Activated T-cell treated with anti-CD3 and anti-CD28 coated beads for 4 hours (primary cell): ENCODE measurements around the gene FSD2.

Experiments used
- DNase-seq: peaks from one replicate; pipeline ENCODE4 v3.0.0-alpha.2; 2020

Gene FSD2

GRCh38 chr15:82805994-82806406, at the start of gene FSD2:
Gene FSD2, minus strand, starts transcription at chr15:82806069. Its CDS starts 18,679 bp downstream, at chr15:82787390.
- DNase-seq, result no peak

DNA sequence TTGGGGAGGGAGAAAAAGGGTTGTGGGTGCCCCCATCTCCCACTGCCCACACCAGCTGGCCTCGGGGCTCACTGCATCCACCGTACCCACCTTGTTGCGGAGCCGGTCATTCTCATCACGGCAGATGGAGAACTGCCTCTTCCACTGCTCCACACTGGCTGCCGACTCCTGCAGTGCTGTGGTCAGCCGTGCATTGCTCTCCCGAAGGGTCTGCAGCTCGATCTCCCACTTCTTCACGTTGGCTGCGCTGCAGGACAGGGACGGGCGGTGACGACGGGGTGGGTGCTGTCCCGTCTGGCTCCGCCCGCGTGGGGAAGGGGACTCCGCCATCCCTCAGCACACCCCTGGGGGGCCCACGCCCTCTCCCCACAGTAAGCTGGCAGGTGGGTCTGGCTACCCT, 48.7 kb upstream of the FSD2 start:
- no peak for DNase-seq

DNA sequence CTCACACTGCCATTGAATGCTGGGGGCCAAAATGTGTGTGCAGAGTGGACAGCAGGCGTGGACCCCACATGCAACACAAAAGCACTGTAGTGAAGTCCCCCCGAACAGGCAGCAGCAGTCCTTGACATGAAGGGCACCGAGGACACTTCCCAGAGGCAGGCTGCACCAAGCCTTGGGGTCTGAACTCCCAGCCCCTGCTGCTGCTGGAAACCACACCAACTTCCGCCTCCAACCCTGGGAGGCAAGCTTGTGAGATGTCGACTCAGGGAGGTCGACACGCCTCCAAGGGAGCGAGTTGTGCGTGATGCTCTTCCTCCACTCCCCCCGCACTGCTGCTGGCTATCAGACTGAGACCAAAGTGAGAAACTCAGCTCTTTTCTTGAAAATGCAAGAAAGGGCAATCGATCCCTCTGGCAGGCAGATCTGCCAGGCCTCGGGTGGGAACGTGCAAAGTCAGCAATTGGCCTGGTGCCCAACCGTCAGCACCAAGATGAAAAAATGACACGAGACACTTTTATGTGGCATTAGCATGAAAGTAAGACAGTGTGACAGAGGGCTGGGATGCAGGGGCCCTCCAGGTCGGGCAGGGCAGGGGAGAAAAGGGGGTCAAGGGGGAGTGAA, 47.2 kb upstream of the FSD2 start:
- DNase-seq, result no peak

DNA sequence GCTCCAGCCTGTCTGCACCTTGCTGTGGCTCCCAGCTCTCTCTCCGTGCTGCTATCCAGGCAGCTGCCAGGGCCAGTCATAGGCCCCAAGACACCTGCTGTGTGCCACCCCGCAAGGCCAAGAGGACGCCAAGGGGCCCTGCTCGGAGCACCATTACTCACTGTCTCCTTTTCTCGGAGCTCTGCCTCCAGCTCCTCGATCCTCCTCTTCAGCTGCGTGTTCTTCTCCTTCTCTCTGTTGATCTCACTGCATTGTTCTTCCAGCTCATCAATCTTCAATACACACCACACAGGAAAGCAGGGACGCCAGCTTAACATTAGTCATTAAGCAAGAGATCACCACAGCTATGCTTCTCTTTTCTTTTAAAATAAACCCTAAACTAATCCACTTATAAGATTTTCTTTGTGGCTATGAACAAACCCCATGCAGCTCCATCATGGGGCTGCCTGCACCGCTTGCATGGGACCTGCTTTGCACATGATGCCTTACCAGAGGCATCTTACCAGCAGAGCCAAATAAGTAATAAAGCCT, 46.2 kb upstream of the FSD2 start:
- DNase-seq, result no peak

DNA sequence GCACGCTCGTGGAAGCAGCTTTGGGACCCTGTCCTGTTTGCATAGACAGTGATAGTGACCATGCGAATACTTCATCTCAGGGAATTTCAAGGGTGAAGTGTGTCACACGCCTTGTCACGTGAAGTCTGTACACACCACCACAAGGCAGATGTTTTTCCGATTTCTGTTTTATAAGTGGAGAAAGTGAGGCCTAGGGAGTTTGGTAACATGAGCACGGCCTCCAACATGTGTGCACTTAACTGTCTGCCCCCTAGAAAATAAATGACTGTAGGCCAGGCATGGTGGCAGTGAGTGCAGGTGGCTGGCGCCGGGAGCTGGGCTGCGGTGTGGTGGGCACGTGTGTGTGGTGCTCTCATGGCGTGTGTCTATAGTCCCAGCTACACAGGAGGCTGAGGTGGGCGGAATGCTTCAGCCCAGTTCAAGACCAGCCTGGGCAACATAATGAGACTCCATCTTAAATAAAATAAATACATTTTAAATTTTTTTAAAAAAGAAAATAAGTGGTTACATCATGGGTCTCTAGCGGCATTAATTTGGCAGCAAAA, 45.5 kb upstream of the FSD2 start:
- DNase-seq, result no peak

DNA sequence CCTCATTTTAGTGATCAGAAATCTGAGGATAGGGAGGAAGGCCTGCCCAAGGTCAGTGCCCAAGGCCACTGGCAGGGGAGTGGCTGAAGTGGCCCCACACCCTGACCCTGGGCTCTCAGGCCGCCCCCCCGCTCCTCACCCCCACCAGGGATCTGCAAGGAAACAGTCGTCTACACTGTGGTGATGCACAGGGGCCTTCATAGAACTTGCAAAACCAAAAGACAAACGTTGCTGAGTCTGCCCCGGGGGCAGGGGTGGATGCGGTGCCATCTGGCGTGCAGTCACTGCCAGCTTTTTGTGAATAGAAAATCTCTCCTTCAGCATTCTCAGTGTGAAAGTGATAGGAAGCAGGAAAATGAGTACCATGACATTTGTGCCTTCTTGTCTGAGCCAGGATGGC, 44.9 kb upstream of the FSD2 start:
- no peak for DNase-seq

- DNase-seq, result peak; percentile 11
These were observed 44.0 kb upstream of the FSD2 start for GRCh38 chr15:82849556-82850512.

- no peak for DNase-seq
These were observed 42.5 kb upstream of the FSD2 start for GRCh38 chr15:82848241-82848993.

- DNase-seq, result no peak
These were observed 41.8 kb upstream of the FSD2 start for GRCh38 chr15:82847703-82848102.

GRCh38 chr15:82846621-82847020, 40.8 kb upstream of the FSD2 start:
- no peak for DNase-seq

- DNase-seq, result no peak
These were observed 39.8 kb upstream of the FSD2 start for GRCh38 chr15:82845686-82846085.

- no peak for DNase-seq
These were observed 37.7 kb upstream of the FSD2 start for GRCh38 chr15:82843566-82843965.

GRCh38 chr15:82840166-82840565, 34.3 kb upstream of the FSD2 start:
- no peak for DNase-seq

- DNase-seq, result no peak
These were observed 33.3 kb upstream of the FSD2 start for GRCh38 chr15:82839136-82839535.

DNA sequence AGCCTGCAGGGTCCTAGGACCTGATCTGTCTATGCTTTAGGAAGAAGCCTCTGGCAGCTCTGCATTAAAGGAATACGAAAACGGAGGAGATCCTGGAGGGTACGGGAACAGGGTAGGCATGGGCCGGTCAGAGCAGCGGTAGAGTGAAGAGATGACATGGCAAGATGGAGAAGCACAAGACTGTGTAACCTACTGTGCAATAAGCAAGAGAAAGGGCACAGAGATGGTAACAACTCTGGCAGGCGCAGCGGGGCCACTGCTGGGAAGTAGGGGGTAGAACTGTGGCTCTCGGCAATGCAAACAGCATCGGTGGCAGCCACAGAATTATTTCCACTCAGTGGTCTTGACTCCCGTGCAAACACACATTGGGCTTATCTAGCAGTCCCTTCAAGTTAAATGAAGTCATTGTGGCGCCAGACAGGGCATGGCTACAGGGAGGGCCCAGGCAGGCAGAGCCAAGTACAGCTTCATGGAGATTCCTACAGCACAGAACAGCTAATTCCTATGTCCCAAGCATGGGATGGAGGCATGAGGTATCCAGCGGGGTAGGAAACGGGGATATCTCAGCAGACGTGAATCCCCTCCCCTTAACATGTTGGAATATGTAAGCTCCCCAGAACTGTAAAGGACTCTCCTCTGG, 32.3 kb upstream of the FSD2 start:
- DNase-seq, result no peak

- DNase-seq, result no peak
These were observed 29.6 kb upstream of the FSD2 start for GRCh38 chr15:82835391-82835917.

- DNase-seq, result no peak
These were observed 27.5 kb upstream of the FSD2 start for GRCh38 chr15:82833362-82833682.

GRCh38 chr15:82832601-82833361, 26.9 kb upstream of the FSD2 start:
- DNase-seq, result peak; percentile 29

DNA sequence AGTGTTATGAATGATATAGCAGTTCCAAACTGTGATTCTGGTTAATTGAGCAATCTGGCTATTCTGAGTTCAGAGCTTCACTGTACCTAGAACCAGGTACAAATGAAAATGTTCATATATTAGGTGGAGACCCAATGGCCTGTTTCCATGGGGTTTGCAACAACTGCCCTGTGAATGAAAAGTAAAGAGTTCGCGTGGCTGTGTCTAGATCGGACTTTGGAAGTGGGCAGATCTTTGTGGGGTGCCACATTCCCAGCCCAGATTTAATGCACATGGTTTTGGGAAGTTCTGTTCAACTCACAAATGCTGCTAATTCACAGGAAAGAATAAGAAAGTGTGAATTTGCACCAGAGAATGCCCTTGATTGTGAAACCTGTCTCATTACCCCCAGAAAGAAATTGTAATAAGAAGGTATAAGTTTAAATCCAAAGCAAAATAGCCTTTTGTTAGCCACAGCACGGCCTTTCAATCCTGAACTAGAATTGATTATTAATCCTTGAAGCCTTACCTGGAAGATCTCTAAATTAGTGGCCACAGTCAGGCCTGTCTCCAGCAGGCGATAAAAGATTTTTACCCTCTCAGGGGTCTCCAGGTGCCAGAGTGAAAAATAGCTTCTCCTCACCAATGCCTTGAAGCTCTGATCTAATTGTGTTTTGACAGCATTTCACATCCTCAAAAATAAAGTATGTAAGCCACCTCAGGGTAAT, 26.2 kb upstream of the FSD2 start:
- no peak for DNase-seq

DNA sequence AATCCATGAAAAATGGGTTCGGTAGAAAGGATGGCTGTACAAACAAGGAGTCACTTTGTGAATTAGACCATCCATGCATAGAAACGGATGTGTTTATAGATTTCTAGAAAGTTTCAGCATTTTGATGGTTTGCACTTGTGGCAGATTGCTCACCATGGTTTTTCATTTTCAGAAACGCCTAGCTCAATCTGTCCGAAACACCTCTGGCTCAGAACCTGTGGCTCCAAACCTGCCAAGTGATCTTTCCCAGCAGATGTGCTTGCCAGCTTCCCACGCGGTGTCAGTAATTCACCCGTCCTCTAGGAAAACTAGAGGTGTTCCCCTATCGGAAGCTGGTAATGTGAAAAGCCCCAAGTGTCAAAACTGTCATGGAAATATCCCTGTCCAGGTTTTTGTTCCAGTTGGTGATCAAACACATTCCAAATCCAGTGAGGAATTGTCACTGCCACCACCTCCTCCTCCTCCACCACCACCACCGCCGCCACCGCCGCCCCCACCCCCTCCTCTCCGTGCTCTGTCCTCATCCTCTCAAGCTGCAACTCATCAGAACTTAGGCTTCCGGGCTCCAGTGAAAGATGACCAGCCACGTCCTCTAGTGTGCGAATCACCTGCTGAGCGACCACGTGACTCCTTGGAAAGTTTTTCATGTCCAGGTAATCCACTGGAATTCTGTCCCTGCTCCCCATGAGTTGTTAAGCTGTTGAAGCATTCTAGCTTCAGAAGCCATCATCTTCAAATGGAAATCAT, 24.7 kb upstream of the FSD2 start:
- no peak for DNase-seq
